Uterus (tissue), 4 donors: ENCODE data around the gene GCSH. TPM values are rescaled to one million over a fixed set of nuclear protein-coding genes. Genes with fewer than 3 reads are reported as not detected.

Source experiments
- DNase-seq, 2 donors: peaks; one replicate each; pipeline ENCODE4 v3.0.0-alpha.2; 2019 to 2020
- H3K27ac ChIP-seq, 2 donors: fragments of 200-600 bp; sonication (generic); 1 replicate in 1 of 2; 2 replicates in 1 of 2; pipeline ENCODE4 v1.5.1; 2016 to 2018
- H3K27me3 ChIP-seq, 2 donors: fragments of 200-600 bp; sonication (generic); one replicate each; pipeline ENCODE4 v1.5.1; 2018 to 2019; ENCODE audit warnings: control low read depth in 1 of 2
- H3K36me3 ChIP-seq, 2 donors: fragments of 200-600 bp; sonication (generic); one replicate each; pipeline ENCODE4 v1.5.1; 2019; ENCODE audit warnings: control low read depth in 1 of 2
- H3K4me1 ChIP-seq, 2 donors: fragments of 200-600 bp; sonication (generic); one replicate each; pipeline ENCODE4 v1.5.1; 2018 to 2019; ENCODE audit warnings: control low read depth in 1 of 2
- H3K4me3 ChIP-seq, 2 donors: fragments of 200-600 bp; sonication (generic); 1 replicate in 1 of 2; 2 replicates in 1 of 2; pipeline ENCODE4 v1.5.1; 2018 to 2019; ENCODE audit warnings: mild to moderate bottlenecking in 1 of 2
- H3K9me3 ChIP-seq, 2 donors: fragments of 200-600 bp; sonication (generic); one replicate each; pipeline ENCODE4 v1.5.1; 2019; ENCODE audit warnings: control low read depth in 1 of 2
- CTCF ChIP-seq, 4 experiments: fragments of 200-600 bp in 2 of 4; fragments of 450-650 bp in 2 of 4; sonication (generic) in 2 of 4; IDR thresholded peaks; one replicate each; pipeline ENCODE4 v1.5.1; 2016 to 2019; ENCODE audit warnings: antibody characterized with exemption in 4 of 4, mild to moderate bottlenecking in 2 of 4, moderate library complexity in 1 of 4
- POLR2A ChIP-seq, 2 donors: fragments of 450-650 bp; IDR thresholded peaks; one replicate each; pipeline ENCODE4 v1.6.1; 2016; ENCODE audit warnings: antibody characterized with exemption in 2 of 2, mild to moderate bottlenecking in 1 of 2, moderate library complexity in 1 of 2
- intact Hi-C: fragments of 100-400 bp; cut with DNase I; formaldehyde crosslinking; loops from one replicate; pipeline ENCODE4 v1.15.1; 2023; ENCODE audit warnings: low total_unique reads
- total RNA-seq, 4 donors: library from RNA; depleted of rRNA in 3 of 4; stranded (reverse); fragments of >200 nt in 3 of 4; gene quantifications; one replicate each; pipeline versions ENCODE4 v1.1.0 to v1.2.4, GENCODE V29; 2014 to 2023
- donor health status: DM: yes; HTN: yes; CAD: no.

The GCSH gene
- total RNA-seq, 4 donors from 2014 or later = 32.1 to 83.8 (median 38.5) TPM

GRCh38 chr16:81138831-81139557, 42.8 kb upstream of the GCSH start:
- TF ChIP-seq CTCF (IDR thresholded peaks at IDR 0.05) = no peak
- no peak for TF ChIP-seq POLR2A (IDR thresholded peaks at IDR 0.05)
- no peak overlapping the region for H3K27ac ChIP-seq
- no peaks in the 10 kb centered on the region for H3K4me1 ChIP-seq
- H3K36me3 ChIP-seq = no peaks in the 10 kb centered on the region
- DNase-seq = no peak
- no peaks in the 10 kb centered on the region for H3K9me3 ChIP-seq
- intact Hi-C loops = no loop called here
- H3K27me3 ChIP-seq = no peaks in the 10 kb centered on the region
- no peak overlapping the region for H3K4me3 ChIP-seq

- Histone ChIP-seq H3K9me3 (no peaks in the 10 kb centered on the region), H3K4me1 (no peaks in the 10 kb centered on the region), H3K27me3 (no peaks in the 10 kb centered on the region), H3K4me3 (no peak overlapping the region), H3K27ac (no peak overlapping the region), H3K36me3 (no peaks in the 10 kb centered on the region)
- no peak for TF ChIP-seq CTCF (IDR thresholded peaks at IDR 0.05)
- no peak for TF ChIP-seq POLR2A (IDR thresholded peaks at IDR 0.05)
- intact Hi-C loops = no loop called here
- no peak for DNase-seq
Observed at GRCh38 chr16:81137754-81138153, 41.6 kb upstream of the GCSH start.

GRCh38 chr16:81136390-81137335, 40.5 kb upstream of the GCSH start:
- no peak overlapping the region for H3K4me3 ChIP-seq
- no peaks in the 10 kb centered on the region for H3K9me3 ChIP-seq
- no peaks in the 10 kb centered on the region for H3K27me3 ChIP-seq
- no peaks in the 10 kb centered on the region for H3K4me1 ChIP-seq
- intact Hi-C loops = no loop called here
- TF ChIP-seq CTCF (IDR thresholded peaks at IDR 0.05) (no peak), POLR2A (IDR thresholded peaks at IDR 0.05) (no peak)
- no peaks in the 10 kb centered on the region for H3K36me3 ChIP-seq
- peak overlapping the region in 1 of 2 donors; percentile 20 for H3K27ac ChIP-seq
- no peak for DNase-seq

GRCh38 chr16:81130126-81130525, 33.9 kb upstream of the GCSH start:
- no peak overlapping the region for H3K27ac ChIP-seq
- no peak for DNase-seq
- intact Hi-C loops = no loop called here
- TF ChIP-seq POLR2A (IDR thresholded peaks at IDR 0.05) (no peak), CTCF (IDR thresholded peaks at IDR 0.05) (no peak)
- no peaks in the 10 kb centered on the region for H3K9me3 ChIP-seq
- H3K4me1 ChIP-seq = no peaks in the 10 kb centered on the region
- no peak overlapping the region for H3K4me3 ChIP-seq
- H3K27me3 ChIP-seq = no peaks in the 10 kb centered on the region
- H3K36me3 ChIP-seq = no peaks in the 10 kb centered on the region
